Bronchial epithelial cell (primary cell): Measurements from ENCODE around the gene NMRK1. TPM values are rescaled to one million over a fixed set of nuclear protein-coding genes. Genes with fewer than 3 reads are reported as not detected.

ENCODE experiments used
- DNase-seq: peaks from one replicate; pipeline ENCODE4 v3.0.0-alpha.2; 2010; ENCODE audit warnings: low read depth
- FAIRE-seq: peaks from 2 replicates; lab custom pipeline; 2011; peaks lifted over from hg19 to GRCh38; lab: Jason Lieb, UNC
- H3K27me3 ChIP-seq: 2 replicates; pipeline ENCODE4 v1.5.1; 2011; ENCODE audit warnings: low read length; ENCODE audit not compliant: control insufficient read depth, insufficient read depth
- H3K36me3 ChIP-seq: 2 replicates; pipeline ENCODE4 v1.5.1; 2011; ENCODE audit warnings: low read length; ENCODE audit not compliant: control insufficient read depth, insufficient read depth
- H3K4me3 ChIP-seq: 2 replicates; pipeline ENCODE4 v1.5.1; 2011; ENCODE audit warnings: mild to moderate bottlenecking, low read depth, low read length, control low read depth
- CTCF ChIP-seq: IDR thresholded peaks from 2 replicates; pipeline ENCODE4 v1.5.1; 2011; ENCODE audit warnings: mild to moderate bottlenecking, moderate library complexity, low read length, control low read depth, inconsistent platforms; ENCODE audit not compliant: insufficient read depth, severe bottlenecking
- total RNA-seq: library from RNA; depleted of rRNA; stranded (reverse); fragments of >200 nt; gene quantifications from 2 replicates; pipeline ENCODE4 v1.2.1, GENCODE V29; 2014

Gene NMRK1
- total RNA-seq, 1 donor from 2014 or later: 16.8 TPM

- TF ChIP-seq CTCF: no peak
- no peak overlapping the region for H3K4me3 ChIP-seq
- DNase-seq (no peak), FAIRE-seq (no peak)
- no peaks in the 10 kb centered on the region for H3K36me3 ChIP-seq
- H3K27me3 ChIP-seq: no peaks in the 10 kb centered on the region
Measured at GRCh38 chr9:75054368-75055001, 33.5 kb downstream of the NMRK1 start.

GRCh38 chr9:75053869-75054268 is 34.1 kb downstream of the NMRK1 start:
- H3K36me3 ChIP-seq: no peaks in the 10 kb centered on the region
- H3K27me3 ChIP-seq: no peaks in the 10 kb centered on the region
- FAIRE-seq (no peak), DNase-seq (no peak)
- no peak overlapping the region for H3K4me3 ChIP-seq
- TF ChIP-seq CTCF: no peak

- no peak for DNase-seq
- no peak for FAIRE-seq
- Histone ChIP-seq H3K4me3 (no peak overlapping the region), H3K36me3 (no peaks in the 10 kb centered on the region), H3K27me3 (no peaks in the 10 kb centered on the region)
- TF ChIP-seq CTCF: no peak
Measured at GRCh38 chr9:75051285-75051684, 36.7 kb downstream of the NMRK1 start.

GRCh38 chr9:75047506-75047905 is 40.4 kb downstream of the NMRK1 start:
- FAIRE-seq (no peak), DNase-seq (no peak)
- Histone ChIP-seq H3K27me3 (no peaks in the 10 kb centered on the region), H3K36me3 (no peaks in the 10 kb centered on the region), H3K4me3 (no peak overlapping the region)
- TF ChIP-seq CTCF: no peak

GRCh38 chr9:75046725-75047345 is 41.1 kb downstream of the NMRK1 start:
- no peaks in the 10 kb centered on the region for H3K27me3 ChIP-seq
- FAIRE-seq (no peak), DNase-seq (no peak)
- TF ChIP-seq CTCF: no peak
- H3K4me3 ChIP-seq: no peak overlapping the region
- no peaks in the 10 kb centered on the region for H3K36me3 ChIP-seq
